Measurements from ENCODE around the gene LHFPL2.
"Not testable (repeated sequence)": the region's sequence is repeated elsewhere in the genome, so short reads cannot be mapped to it uniquely, and the experiment has no call there.

The LHFPL2 gene

GRCh38 chr5:78497573-78498533, 150.7 kb downstream of the LHFPL2 start:
- no peak for DNase-seq

GRCh38 chr5:78496373-78496772, 152.2 kb downstream of the LHFPL2 start:
- no peak for DNase-seq

- no peak for DNase-seq
Observed at GRCh38 chr5:78495800-78496199, 152.8 kb downstream of the LHFPL2 start.

GRCh38 chr5:78492650-78493049, 155.9 kb downstream of the LHFPL2 start:
- DNase-seq = no peak

GRCh38 chr5:78492224-78492623, 156.3 kb downstream of the LHFPL2 start:
- DNase-seq = no peak

GRCh38 chr5:78490709-78491485, 157.7 kb downstream of the LHFPL2 start:
- DNase-seq = no peak

- no peak for DNase-seq
Observed at GRCh38 chr5:78487846-78488245, 160.7 kb downstream of the LHFPL2 start.

GRCh38 chr5:78486218-78486617, 162.4 kb downstream of the LHFPL2 start:
- no peak for DNase-seq

GRCh38 chr5:78483809-78484521, 164.6 kb downstream of the LHFPL2 start:
- no peak for DNase-seq

- no peak for DNase-seq
Observed at GRCh38 chr5:78482948-78483347, 165.6 kb downstream of the LHFPL2 start.

GRCh38 chr5:78476795-78477194, 171.8 kb downstream of the LHFPL2 start:
- DNase-seq = no peak

GRCh38 chr5:78475370-78475769, 173.2 kb downstream of the LHFPL2 start:
- no peak for DNase-seq

GRCh38 chr5:78473751-78474150, 174.8 kb downstream of the LHFPL2 start:
- DNase-seq = no peak

GRCh38 chr5:78472469-78473106, 176.0 kb downstream of the LHFPL2 start:
- no peak for DNase-seq

- DNase-seq = no peak
Observed at GRCh38 chr5:78471896-78472295, 176.7 kb downstream of the LHFPL2 start.

GRCh38 chr5:78467752-78468357, 180.7 kb downstream of the LHFPL2 start:
- DNase-seq = no peak

GRCh38 chr5:78467140-78467539, 181.4 kb downstream of the LHFPL2 start:
- DNase-seq = no peak

- DNase-seq = no peak
Observed at GRCh38 chr5:78458843-78459242, 189.7 kb downstream of the LHFPL2 start.

GRCh38 chr5:78457507-78457906, 191.1 kb downstream of the LHFPL2 start:
- DNase-seq = not testable (repeated sequence)

- no peak for DNase-seq
Observed at GRCh38 chr5:78449103-78449502, 199.5 kb downstream of the LHFPL2 start.

GRCh38 chr5:78447775-78448424, 200.7 kb downstream of the LHFPL2 start:
- no peak for DNase-seq
